SK-N-SH treated with all-trans-retinoic acid at 6 μM for 48 hours (cell line): ENCODE data around the gene RUSF1.
A peak's percentile ranks its signal among the peaks of the same experiment; 100 is the strongest.

Experiments
- ATAC-seq: fragments of 200-7000 bp; cut with Tn5 transposase; 3 replicates; pipeline ENCODE4 v1.9.1; 2020; ENCODE audit warnings: mild to moderate bottlenecking, moderate library complexity
- ARNTL ChIP-seq: fragments of 450-650 bp; formaldehyde crosslinking; IDR thresholded peaks from 2 replicates; pipeline ENCODE4 v1.5.0; 2020; ENCODE audit warnings: low read depth, mild to moderate bottlenecking, moderate library complexity, borderline replicate concordance
- BACH2 ChIP-seq: fragments of 250-450 bp; sonication (Bioruptor Pico); IDR thresholded peaks from 2 replicates; pipeline ENCODE4 v1.9.0; 2021; ENCODE audit warnings: mild to moderate bottlenecking, borderline replicate concordance
- CREB5 ChIP-seq: fragments of 250-450 bp; sonication (Bioruptor Pico); IDR thresholded peaks from 2 replicates; pipeline ENCODE4 v1.5.1; 2020; ENCODE audit warnings: low read depth, mild to moderate bottlenecking, moderate library complexity
- CSDC2 ChIP-seq: fragments of 250-450 bp; sonication (Bioruptor Pico); IDR thresholded peaks from 2 replicates; pipeline ENCODE4 v1.5.0; 2020; ENCODE audit warnings: mild to moderate bottlenecking, moderate library complexity
- CSRNP3 ChIP-seq: fragments of 250-450 bp; sonication (Bioruptor Pico); IDR thresholded peaks from 2 replicates; pipeline ENCODE4 v1.5.1; 2021; ENCODE audit warnings: mild to moderate bottlenecking, moderate library complexity
- ESRRG ChIP-seq: fragments of 250-450 bp; sonication (Bioruptor Pico); IDR thresholded peaks from 2 replicates; pipeline ENCODE4 v1.6.1; 2021; ENCODE audit warnings: mild to moderate bottlenecking
- GLIS3 ChIP-seq: fragments of 250-450 bp; sonication (Bioruptor Pico); IDR thresholded peaks from 2 replicates; pipeline ENCODE4 v1.5.0; 2020; ENCODE audit warnings: mild to moderate bottlenecking, moderate library complexity
- ISL1 ChIP-seq: fragments of 250-450 bp; sonication (Bioruptor Pico); IDR thresholded peaks from 2 replicates; pipeline ENCODE4 v2.1.2; 2022; ENCODE audit warnings: mild to moderate bottlenecking, moderate library complexity
- OSR1 ChIP-seq: fragments of 250-450 bp; sonication (Bioruptor Pico); IDR thresholded peaks from 2 replicates; pipeline ENCODE4 v1.8.0; 2022; ENCODE audit warnings: moderate library complexity, mild to moderate bottlenecking, inconsistent platforms
- PATZ1 ChIP-seq: fragments of 250-450 bp; sonication (Bioruptor Pico); IDR thresholded peaks from 2 replicates; pipeline ENCODE4 v1.8.0; 2020; ENCODE audit warnings: mild to moderate bottlenecking, moderate library complexity, borderline replicate concordance
- POU6F1 ChIP-seq: fragments of 250-450 bp; sonication (Bioruptor Pico); IDR thresholded peaks from 2 replicates; pipeline ENCODE4 v1.8.0; 2021; ENCODE audit warnings: low read depth, mild to moderate bottlenecking, moderate library complexity, borderline replicate concordance
- PPARA ChIP-seq: fragments of 250-450 bp; sonication (Bioruptor Pico); IDR thresholded peaks from 2 replicates; pipeline ENCODE4 v1.5.0; 2020; ENCODE audit warnings: mild to moderate bottlenecking, borderline replicate concordance
- RARB ChIP-seq: fragments of 250-450 bp; sonication (Bioruptor Pico); IDR thresholded peaks from 2 replicates; pipeline ENCODE4 v1.8.0; 2021; ENCODE audit warnings: mild to moderate bottlenecking, moderate library complexity
- SNAI2 ChIP-seq: fragments of 250-450 bp; sonication (Bioruptor Pico); IDR thresholded peaks from 2 replicates; pipeline ENCODE4 v1.5.0; 2020; ENCODE audit warnings: mild to moderate bottlenecking, moderate library complexity
- TCF4 ChIP-seq: fragments of 250-450 bp; sonication (Bioruptor Pico); IDR thresholded peaks from 2 replicates; pipeline ENCODE4 v1.8.0; 2021; ENCODE audit warnings: mild to moderate bottlenecking, moderate library complexity, borderline replicate concordance
- TOX ChIP-seq: fragments of 250-450 bp; sonication (Bioruptor Pico); IDR thresholded peaks from 2 replicates; pipeline ENCODE4 v1.8.0; 2021; ENCODE audit warnings: mild to moderate bottlenecking, moderate library complexity, borderline replicate concordance
- TSHZ2 ChIP-seq: fragments of 250-450 bp; sonication (Bioruptor Pico); IDR thresholded peaks from 2 replicates; pipeline ENCODE4 v1.5.0; 2020; ENCODE audit warnings: mild to moderate bottlenecking, moderate library complexity
- ZC3H10 ChIP-seq: fragments of 250-450 bp; sonication (Bioruptor Pico); IDR thresholded peaks from 2 replicates; pipeline ENCODE4 v1.5.1; 2021; ENCODE audit warnings: mild to moderate bottlenecking, moderate library complexity
- ZFP3 ChIP-seq: fragments of 250-450 bp; sonication (Bioruptor Pico); IDR thresholded peaks from 2 replicates; pipeline ENCODE4 v1.5.0; 2020; ENCODE audit warnings: mild to moderate bottlenecking, moderate library complexity
- ZFP30 ChIP-seq: fragments of 450-650 bp; formaldehyde crosslinking; IDR thresholded peaks from 2 replicates; pipeline ENCODE4 v1.5.0; 2022; ENCODE audit warnings: mild to moderate bottlenecking, moderate library complexity
- ZNF565 ChIP-seq: fragments of 450-650 bp; formaldehyde crosslinking; conservative IDR thresholded peaks from 2 replicates; pipeline ENCODE4 v1.5.0; 2020; ENCODE audit warnings: low read depth, mild to moderate bottlenecking, moderate library complexity
- ZNF70 ChIP-seq: fragments of 450-650 bp; formaldehyde crosslinking; IDR thresholded peaks from 2 replicates; pipeline ENCODE4 v1.5.0; 2020; ENCODE audit warnings: mild to moderate bottlenecking, moderate library complexity
- ZNF8 ChIP-seq: fragments of 450-650 bp; formaldehyde crosslinking; IDR thresholded peaks from 2 replicates; pipeline ENCODE4 v1.5.0; 2020; ENCODE audit warnings: mild to moderate bottlenecking, moderate library complexity

RUSF1 gene

GRCh38 chr16:31473264-31473984, 34.8 kb downstream of the RUSF1 start:
- no peak for ATAC-seq

GRCh38 chr16:31472709-31473203, 35.4 kb downstream of the RUSF1 start:
- TF ChIP-seq BACH2 (CRISPR knock-in tag) = no peak
- TF ChIP-seq CSDC2 (CRISPR knock-in tag) = peak; percentile 93
- TF ChIP-seq ZNF8 (CRISPR knock-in tag) = no peak
- TF ChIP-seq TCF4 (CRISPR knock-in tag) = no peak
- no peak for TF ChIP-seq ESRRG (CRISPR knock-in tag)
- TF ChIP-seq TSHZ2 (CRISPR knock-in tag) = peak; percentile 74
- 0 out of 2 replicates have a peak, but pooled peaks have one; percentile 20 for TF ChIP-seq GLIS3
- no peak for TF ChIP-seq PATZ1 (CRISPR knock-in tag)
- no peak for TF ChIP-seq RARB (CRISPR knock-in tag)
- no peak for TF ChIP-seq ZC3H10 (CRISPR knock-in tag)
- TF ChIP-seq ZFP30 (CRISPR knock-in tag) = 0 out of 2 replicates have a peak, but pooled peaks have one; percentile 33
- TF ChIP-seq ZFP3 (CRISPR knock-in tag) = peak; percentile 85
- TF ChIP-seq ARNTL = no peak
- TF ChIP-seq PPARA (CRISPR knock-in tag) = no peak
- peak; percentile 49; the same call in 1 of the 2 replicates for TF ChIP-seq ZNF70
- TF ChIP-seq CREB5 (CRISPR knock-in tag) = no peak
- TF ChIP-seq ISL1 = no peak
- TF ChIP-seq OSR1 = no peak
- TF ChIP-seq ZNF565 (CRISPR knock-in tag) = peak; percentile 71; the same call in 1 of the 2 replicates
- no peak for TF ChIP-seq POU6F1
- TF ChIP-seq SNAI2 = peak; percentile 71; the same call in 1 of the 2 replicates
- peak; percentile 94 for ATAC-seq

More at GRCh38 chr16:31473264-31473984, 34.8 kb downstream of the RUSF1 start:
- no peak for TF ChIP-seq ZFP3 (CRISPR knock-in tag)
- no peak for TF ChIP-seq TOX (CRISPR knock-in tag)
- TF ChIP-seq ZFP30 (CRISPR knock-in tag) = no peak
- TF ChIP-seq ZNF70 = no peak
- TF ChIP-seq ISL1 = no peak
- TF ChIP-seq CSDC2 (CRISPR knock-in tag) = no peak
- TF ChIP-seq GLIS3 = no peak
- TF ChIP-seq CSRNP3 (CRISPR knock-in tag) = no peak
